G401 (cell line): ENCODE data around the gene CEND1. TPM values are rescaled to one million over a fixed set of nuclear protein-coding genes. Genes with fewer than 3 reads are reported as not detected.
A peak's percentile ranks its signal among the peaks of the same experiment; 100 is the strongest.
"Not testable (repeated sequence)": the region's sequence is repeated elsewhere in the genome, so short reads cannot be mapped to it uniquely, and the experiment has no call there.

Experiments used
- DNase-seq: peaks from one replicate; pipeline ENCODE4 v3.0.0-alpha.2; 2015; ENCODE audit warnings: low spot score
- in situ Hi-C: cut with HindIII; loops from 2 replicates; pipeline ENCODE4 v1.10.0; 2016; ENCODE audit warnings: low sequenced_read_pairs, mixed read lengths
- total RNA-seq: library from RNA; depleted of rRNA; stranded (reverse); fragments of >200 nt; shearing (Covaris generic); gene quantifications from 2 replicates; pipeline ENCODE4 v1.2.3, GENCODE V29; 2014; rRNA removed

The CEND1 gene
- total RNA-seq, 1 experiment from 2014 or later = 0.95 TPM

- in situ Hi-C loops = no loop called here
- DNase-seq = peak; percentile 86
These were observed 42.5 kb downstream of the CEND1 start, which contains the start of gene TALDO1 for GRCh38 chr11:747158-748006. TSS of gene TALDO1 (plus strand) at chr11:747464. CDS start at chr11:747482, 18 bp downstream.

DNA sequence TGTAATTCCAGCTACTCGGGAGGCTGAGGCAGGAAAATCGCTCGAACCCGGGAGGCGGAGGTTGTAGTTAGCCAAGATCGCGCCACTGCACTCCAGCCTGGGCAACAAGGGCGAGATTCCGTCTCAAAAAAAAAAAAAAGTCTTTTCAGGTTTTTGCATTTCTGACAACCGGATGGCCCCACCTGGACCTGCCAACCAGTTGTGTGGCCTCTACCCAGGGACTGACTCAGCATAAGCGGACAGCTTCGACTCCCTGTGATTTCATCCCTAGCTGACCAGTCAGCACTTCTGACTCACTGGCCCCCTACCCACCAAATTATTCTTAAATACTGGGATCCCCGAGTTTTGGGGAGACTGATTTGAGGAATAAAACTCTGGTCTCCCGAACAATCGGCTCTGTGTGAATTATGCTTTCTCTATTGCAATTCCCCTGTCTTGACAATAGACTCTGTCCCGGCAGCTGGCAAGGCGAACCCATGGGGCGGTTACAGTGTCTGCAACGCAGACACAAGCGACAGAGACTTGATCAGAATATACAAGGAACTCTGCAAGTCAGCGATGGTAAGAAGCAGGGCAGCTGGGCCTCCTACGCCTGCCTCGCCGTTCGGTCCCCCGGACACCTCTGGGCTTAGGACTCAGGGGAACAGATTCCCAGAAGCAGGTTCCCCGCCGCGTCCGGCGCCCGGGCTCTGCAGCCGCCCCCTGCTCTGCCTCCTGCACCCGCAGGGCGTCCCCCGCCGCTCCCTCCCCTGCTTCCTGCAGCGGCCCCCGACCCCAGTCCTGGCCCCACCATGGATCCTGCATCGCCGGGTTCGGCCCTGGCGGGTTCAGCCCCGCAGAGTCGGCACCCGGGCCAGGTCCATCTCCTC, 43.4 kb downstream of the CEND1 start:
- in situ Hi-C loops = no loop called here
- peak; percentile 44 for DNase-seq

DNA sequence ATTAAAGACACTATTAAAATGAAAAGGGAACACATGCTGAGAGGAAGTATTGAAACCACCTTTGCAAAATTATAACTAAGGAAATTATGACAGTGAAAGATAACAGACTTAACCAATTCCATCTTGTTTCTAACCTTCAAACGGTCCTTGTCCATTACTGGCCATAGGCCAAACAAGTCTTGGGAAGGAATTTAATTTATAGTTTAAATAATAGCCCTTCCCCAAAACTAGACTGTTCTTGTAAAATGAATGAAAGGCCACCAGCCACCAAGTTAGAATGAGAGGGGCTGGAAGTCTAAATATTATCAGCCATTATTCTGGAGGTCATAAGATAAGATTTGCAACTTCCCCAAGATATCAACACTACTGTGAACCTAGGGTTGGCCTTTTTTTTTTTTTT, 44.5 kb downstream of the CEND1 start:
- in situ Hi-C loops = no loop called here
- DNase-seq = no peak

DNA sequence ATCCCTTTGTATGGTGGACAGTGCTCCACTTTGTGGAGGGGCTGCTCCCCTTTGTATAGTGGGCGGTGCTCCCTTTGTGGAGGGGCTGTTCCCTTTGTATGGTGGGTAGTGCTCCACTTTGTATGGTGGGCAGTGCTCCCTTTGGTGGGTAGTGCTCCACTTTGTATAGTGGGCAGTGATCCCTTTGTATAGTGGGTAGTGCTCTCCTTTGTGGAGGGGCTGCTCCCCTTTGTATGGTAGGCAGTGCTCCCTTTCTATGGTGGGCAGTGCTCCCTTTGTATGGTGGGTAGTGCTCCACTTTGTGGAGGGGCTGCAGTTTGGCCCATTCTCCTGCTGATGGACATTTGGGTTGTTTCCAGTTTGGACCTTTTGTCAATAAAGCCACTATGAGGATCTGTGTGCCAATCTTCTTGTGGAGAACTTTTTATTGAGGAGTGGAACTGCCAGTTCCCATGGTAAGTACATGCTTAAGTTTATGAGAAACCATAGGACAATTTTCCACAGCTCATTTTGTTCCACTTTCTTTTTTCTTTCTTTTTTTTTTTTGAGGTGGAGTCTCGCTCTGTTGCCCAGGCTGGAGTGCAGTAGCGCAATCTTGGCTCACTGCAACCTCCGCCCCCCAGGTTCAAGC, 47.2 kb downstream of the CEND1 start:
- DNase-seq = no peak
- in situ Hi-C loops = no loop called here

GRCh38 chr11:742156-742546, 47.7 kb downstream of the CEND1 start:
- in situ Hi-C loops = no loop called here
- DNase-seq = no peak

DNA sequence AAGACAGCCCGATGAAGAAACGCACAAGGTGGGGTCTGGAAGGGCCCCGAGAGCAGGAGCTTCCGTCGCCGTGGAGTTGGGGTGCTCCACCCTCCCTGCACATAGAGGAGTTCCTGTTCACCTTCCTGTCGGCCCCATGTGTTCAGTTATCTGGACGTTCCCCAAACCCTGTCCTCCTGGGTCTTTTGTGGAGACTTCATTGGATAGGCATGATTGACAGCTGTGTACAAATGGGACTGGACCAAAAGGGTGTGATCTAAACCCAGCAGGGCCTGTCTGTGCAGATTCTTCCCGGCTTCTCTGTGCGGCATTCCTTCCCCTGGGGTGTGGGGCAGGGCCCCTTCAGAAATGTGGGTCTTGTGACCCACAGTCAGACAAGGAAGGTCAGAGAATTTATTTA, 52.0 kb downstream of the CEND1 start:
- in situ Hi-C loops, DNase-seq: not testable (repeated sequence)

DNA sequence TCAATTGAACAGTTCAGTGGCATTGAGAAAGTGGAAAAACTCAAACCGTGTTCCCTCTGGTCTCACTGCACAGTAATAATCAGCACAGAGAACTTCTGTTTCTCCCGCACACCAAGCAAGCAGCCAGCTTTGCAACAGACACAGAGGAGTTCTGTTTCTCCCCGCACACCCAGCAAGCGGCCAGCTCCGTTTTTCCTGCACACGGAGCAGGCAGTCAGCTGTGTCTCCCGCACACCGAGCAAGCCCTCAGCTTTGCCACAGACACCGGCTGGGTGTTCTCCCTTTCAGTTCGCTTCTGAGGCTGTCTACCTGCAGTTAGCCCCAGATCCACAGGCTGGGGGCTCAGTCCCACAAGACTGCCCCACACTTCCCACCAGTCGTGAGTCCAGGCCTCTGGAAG, 52.5 kb downstream of the CEND1 start:
- in situ Hi-C loops = no loop called here

More for the DNA sequence above, 52.5 kb downstream of the CEND1 start:
- DNase-seq = no peak

Other genes with a start within 250 kb of the CEND1 start
- gene LMNTD2, start 229.4 kb downstream of the CEND1 start, total RNA-seq = 2.0 and 2.1 TPM in 2 replicates
- gene RASSF7, start 229.1 kb downstream of the CEND1 start, total RNA-seq = 43.1 and 107 TPM in 2 replicates
- gene PHRF1, start 213.6 kb downstream of the CEND1 start, total RNA-seq = 34.8 and 39.3 TPM in 2 replicates
- 1.1 and 3.6 TPM in 2 replicates for gene IRF7, start 174.1 kb downstream of the CEND1 start, total RNA-seq
- not detected in 2 replicates for gene CDHR5, start 165.1 kb downstream of the CEND1 start, total RNA-seq
- gene SCT, start 162.9 kb downstream of the CEND1 start, total RNA-seq = not detected in 2 replicates
- not detected in 2 replicates for gene DRD4, start 152.8 kb downstream of the CEND1 start, total RNA-seq
- 70.5 and 73.2 TPM in 2 replicates for gene DEAF1, start 94.9 kb downstream of the CEND1 start, total RNA-seq
- 14.8 and 19.8 TPM in 2 replicates for gene TMEM80, start 94.3 kb downstream of the CEND1 start, total RNA-seq
- gene EPS8L2, start 83.9 kb downstream of the CEND1 start, total RNA-seq = 18.2 and 27.9 TPM in 2 replicates
- gene TALDO1, start 42.6 kb downstream of the CEND1 start, total RNA-seq = 201 and 229 TPM in 2 replicates
- 56.6 and 63.4 TPM in 2 replicates for gene GATD1, start 12.6 kb downstream of the CEND1 start, total RNA-seq
- gene SLC25A22, start 8.2 kb upstream of the CEND1 start, total RNA-seq = 48.2 and 76.5 TPM in 2 replicates
- 25.5 and 29.5 TPM in 2 replicates for gene PIDD1, start 15.1 kb upstream of the CEND1 start, total RNA-seq
- gene RPLP2, start 19.9 kb upstream of the CEND1 start, total RNA-seq = 411 and 422 TPM in 2 replicates
- 8.2 and 10.3 TPM in 2 replicates for gene PNPLA2, start 28.8 kb upstream of the CEND1 start, total RNA-seq
- 28.3 and 47.8 TPM in 2 replicates for gene CRACR2B, start 37.8 kb upstream of the CEND1 start, total RNA-seq
- gene CD151, start 42.9 kb upstream of the CEND1 start, total RNA-seq = 179 and 226 TPM in 2 replicates
- gene POLR2L, start 52.4 kb upstream of the CEND1 start, total RNA-seq = 139 and 191 TPM in 2 replicates
- 182 and 224 TPM in 2 replicates for gene TSPAN4, start 52.8 kb upstream of the CEND1 start, total RNA-seq
- 64.2 and 83.4 TPM in 2 replicates for gene CHID1, start 120.7 kb upstream of the CEND1 start, total RNA-seq
- gene AP2A2, start 135.8 kb upstream of the CEND1 start, total RNA-seq = 47.5 and 57.1 TPM in 2 replicates
- gene MUC6, start 246.6 kb upstream of the CEND1 start, total RNA-seq = not detected in 2 replicates